BLaER1 treated with 17β-estradiol and CSF1 and Interleukin-3, amounts not matched to agents 10 nM and 100 nM (cell line): Measurements from ENCODE around the gene MEN1.

Experiments used
- H3K27ac ChIP-seq, 11 experiments: shearing (Covaris generic); formaldehyde crosslinking; 2 replicates each; pipeline ENCODE4 v1.8.1; 2022
- H3K27me3 ChIP-seq, 11 experiments: shearing (Covaris generic); formaldehyde crosslinking; 2 replicates each; pipeline ENCODE4 v1.8.1; 2022
- H3K36me3 ChIP-seq, 11 experiments: shearing (Covaris generic); formaldehyde crosslinking; 2 replicates each; pipeline ENCODE4 v1.8.1; 2022
- H3K4me1 ChIP-seq, 10 experiments: shearing (Covaris generic); formaldehyde crosslinking; 2 replicates each; pipeline ENCODE4 v1.8.1; 2022
- H3K4me2 ChIP-seq, 11 experiments: shearing (Covaris generic); formaldehyde crosslinking; 2 replicates each; pipeline ENCODE4 v1.8.1; 2022
- H3K4me3 ChIP-seq, 10 experiments: shearing (Covaris generic); formaldehyde crosslinking; 2 replicates each; pipeline ENCODE4 v1.8.1; 2022
- H3K9ac ChIP-seq, 11 experiments: shearing (Covaris generic); formaldehyde crosslinking; 2 replicates each; pipeline ENCODE4 v1.8.1; 2022
- H3K9me3 ChIP-seq, 11 experiments: shearing (Covaris generic); formaldehyde crosslinking; replicated peaks in 1 of 11; 2 replicates each; pipeline ENCODE4 v1.8.1; 2022
- H4K20me1 ChIP-seq, 11 experiments: shearing (Covaris generic); formaldehyde crosslinking; 2 replicates each; pipeline ENCODE4 v1.8.1; 2022
- Cebpa-rat ChIP-seq, 11 experiments: shearing (Covaris generic); IDR thresholded peaks; 2 replicates each; pipeline ENCODE4 v1.8.1; 2022

Gene MEN1

GRCh38 chr11:64843686-64844329 lies 33.5 kb upstream of the MEN1 start:
- Histone ChIP-seq H3K27ac (no peak overlapping the region), H3K9me3 (no peaks in the 10 kb centered on the region), H3K36me3 (no peaks in the 10 kb centered on the region), H3K9ac (peak overlapping the region in 8 of 11 experiments; percentile 59 to 70 (median 64); a peak in 9 of 22 replicates), H3K4me2 (peak overlapping the region; percentile 67 to 91 (median 83)), H3K27me3 (peaks cover 0 to 19% (median 8%) of the 10 kb centered on the region in 11 experiments; a peak in 14 of 22 replicates), H3K4me1 (peaks cover 29 to 53% (median 46%) of the 10 kb centered on the region in 10 experiments), H4K20me1 (peaks cover 0 to 12% (median 0%) of the 10 kb centered on the region in 11 experiments; a peak in 3 of 22 replicates), H3K4me3 (peak overlapping the region in 9 of 10 experiments; percentile 38 to 71 (median 58); a peak in 11 of 20 replicates)
- no peak for TF ChIP-seq Cebpa-rat (IDR thresholded peaks at IDR 0.05)

- Histone ChIP-seq H3K27me3 (peaks cover 0 to 19% (median 8%) of the 10 kb centered on the region in 11 experiments; a peak in 14 of 22 replicates), H3K27ac (no peak overlapping the region), H4K20me1 (peaks cover 0 to 12% (median 0%) of the 10 kb centered on the region in 11 experiments; a peak in 2 of 22 replicates), H3K36me3 (no peaks in the 10 kb centered on the region), H3K4me2 (peak overlapping the region; percentile 67 to 91 (median 83); a peak in 19 of 22 replicates), H3K9ac (peak overlapping the region in 4 of 11 experiments; percentile 9 to 41 (median 30); a peak in 3 of 22 replicates), H3K4me3 (no peak overlapping the region), H3K9me3 (no peaks in the 10 kb centered on the region), H3K4me1 (peaks cover 22 to 51% (median 42%) of the 10 kb centered on the region in 10 experiments)
- no peak for TF ChIP-seq Cebpa-rat (IDR thresholded peaks at IDR 0.05)
These were observed 32.7 kb upstream of the MEN1 start for GRCh38 chr11:64842851-64843685.

- Histone ChIP-seq H4K20me1 (peaks cover 0 to 12% (median 0%) of the 10 kb centered on the region in 11 experiments; a peak in 3 of 22 replicates), H3K4me3 (no peak overlapping the region), H3K36me3 (no peaks in the 10 kb centered on the region), H3K27ac (no peak overlapping the region), H3K4me1 (peaks cover 15 to 51% (median 42%) of the 10 kb centered on the region in 10 experiments), H3K9me3 (no peaks in the 10 kb centered on the region), H3K27me3 (peaks cover 0 to 19% (median 8%) of the 10 kb centered on the region in 11 experiments; a peak in 14 of 22 replicates), H3K9ac (no peak overlapping the region), H3K4me2 (peak overlapping the region in 6 of 11 experiments; percentile 76 to 90 (median 84); a peak in 8 of 22 replicates)
- TF ChIP-seq Cebpa-rat (IDR thresholded peaks at IDR 0.05), result no peak
These were observed 32.0 kb upstream of the MEN1 start for GRCh38 chr11:64842366-64842759.

DNA sequence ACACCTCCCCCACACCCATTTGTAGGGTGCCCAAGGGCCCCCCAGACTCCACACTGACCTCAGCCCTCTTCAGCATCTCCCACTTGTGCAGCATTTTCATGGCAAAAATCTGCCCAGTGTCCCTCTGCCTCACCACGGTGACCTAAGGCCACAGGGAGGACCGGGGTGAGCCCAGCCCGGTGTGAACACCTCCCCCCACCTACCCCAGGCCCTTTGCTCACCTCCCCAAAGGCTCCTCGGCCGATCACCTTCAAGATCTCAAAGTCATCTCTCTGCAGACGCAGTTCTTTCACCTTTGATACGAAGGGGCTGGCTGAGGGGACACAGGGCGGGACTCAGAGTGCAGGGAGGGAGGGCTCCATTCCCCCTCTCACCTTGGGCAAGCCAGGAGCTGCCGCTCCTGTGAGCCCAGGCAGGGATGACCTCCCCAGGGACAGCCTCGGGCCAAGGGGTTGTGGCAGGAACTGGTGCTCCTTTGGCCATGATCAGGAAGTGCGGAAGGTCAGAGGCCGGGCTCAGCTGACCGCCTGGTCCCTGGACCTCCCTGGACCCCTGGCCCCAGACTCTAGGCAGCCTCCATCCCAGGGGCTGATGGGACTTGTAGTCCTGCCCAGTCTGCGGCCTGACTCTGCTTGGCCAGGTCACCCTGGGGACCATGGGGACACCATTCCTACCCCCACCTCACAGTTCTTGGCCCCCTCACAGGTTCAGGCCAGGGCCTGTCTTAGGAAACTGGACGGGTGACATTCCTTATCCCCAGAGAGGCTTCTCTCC lies 31.4 kb upstream of the MEN1 start:
- no peak for TF ChIP-seq Cebpa-rat (IDR thresholded peaks at IDR 0.05)
- Histone ChIP-seq H3K36me3 (no peaks in the 10 kb centered on the region), H3K27me3 (peaks cover 0 to 19% (median 8%) of the 10 kb centered on the region in 11 experiments; a peak in 14 of 22 replicates), H3K4me1 (peaks cover 19 to 53% (median 44%) of the 10 kb centered on the region in 10 experiments), H3K27ac (no peak overlapping the region), H3K4me3 (no peak overlapping the region), H4K20me1 (peaks cover 0 to 14% (median 0%) of the 10 kb centered on the region in 11 experiments; a peak in 4 of 22 replicates), H3K9ac (no peak overlapping the region; a peak in 1 of 22 replicates), H3K9me3 (no peaks in the 10 kb centered on the region), H3K4me2 (peak overlapping the region in 2 of 11 experiments; percentile 76 to 83; a peak in 1 of 22 replicates)

- H3K27me3 ChIP-seq, result peaks cover 0 to 25% (median 8%) of the 10 kb centered on the region in 11 experiments; a peak in 14 of 22 replicates
- peaks cover 21 to 62% (median 52%) of the 10 kb centered on the region in 10 experiments for H3K4me1 ChIP-seq
- H3K9ac ChIP-seq, result no peak overlapping the region
- H3K4me3 ChIP-seq, result no peak overlapping the region
- H3K36me3 ChIP-seq, result no peaks in the 10 kb centered on the region
- H3K27ac ChIP-seq, result no peak overlapping the region
- no peaks in the 10 kb centered on the region for H3K9me3 ChIP-seq
- TF ChIP-seq Cebpa-rat (IDR thresholded peaks at IDR 0.05), result no peak
- no peak overlapping the region for H3K4me2 ChIP-seq
- H4K20me1 ChIP-seq, result peaks cover 0 to 28% (median 0%) of the 10 kb centered on the region in 11 experiments; a peak in 4 of 22 replicates
These were observed 29.8 kb upstream of the MEN1 start for GRCh38 chr11:64839887-64840782.

- no peak overlapping the region for H3K4me3 ChIP-seq
- H3K4me1 ChIP-seq, result peaks cover 21 to 57% (median 47%) of the 10 kb centered on the region in 10 experiments
- no peak for TF ChIP-seq Cebpa-rat (IDR thresholded peaks at IDR 0.05)
- peaks cover 0 to 28% (median 0%) of the 10 kb centered on the region in 11 experiments; a peak in 4 of 22 replicates for H4K20me1 ChIP-seq
- H3K9ac ChIP-seq, result no peak overlapping the region
- H3K36me3 ChIP-seq, result no peaks in the 10 kb centered on the region
- H3K9me3 ChIP-seq, result no peaks in the 10 kb centered on the region
- H3K4me2 ChIP-seq, result no peak overlapping the region
- no peak overlapping the region for H3K27ac ChIP-seq
- peaks cover 0 to 17% (median 8%) of the 10 kb centered on the region in 11 experiments; a peak in 13 of 22 replicates for H3K27me3 ChIP-seq
These were observed 29.0 kb upstream of the MEN1 start for GRCh38 chr11:64839335-64839734.

DNA sequence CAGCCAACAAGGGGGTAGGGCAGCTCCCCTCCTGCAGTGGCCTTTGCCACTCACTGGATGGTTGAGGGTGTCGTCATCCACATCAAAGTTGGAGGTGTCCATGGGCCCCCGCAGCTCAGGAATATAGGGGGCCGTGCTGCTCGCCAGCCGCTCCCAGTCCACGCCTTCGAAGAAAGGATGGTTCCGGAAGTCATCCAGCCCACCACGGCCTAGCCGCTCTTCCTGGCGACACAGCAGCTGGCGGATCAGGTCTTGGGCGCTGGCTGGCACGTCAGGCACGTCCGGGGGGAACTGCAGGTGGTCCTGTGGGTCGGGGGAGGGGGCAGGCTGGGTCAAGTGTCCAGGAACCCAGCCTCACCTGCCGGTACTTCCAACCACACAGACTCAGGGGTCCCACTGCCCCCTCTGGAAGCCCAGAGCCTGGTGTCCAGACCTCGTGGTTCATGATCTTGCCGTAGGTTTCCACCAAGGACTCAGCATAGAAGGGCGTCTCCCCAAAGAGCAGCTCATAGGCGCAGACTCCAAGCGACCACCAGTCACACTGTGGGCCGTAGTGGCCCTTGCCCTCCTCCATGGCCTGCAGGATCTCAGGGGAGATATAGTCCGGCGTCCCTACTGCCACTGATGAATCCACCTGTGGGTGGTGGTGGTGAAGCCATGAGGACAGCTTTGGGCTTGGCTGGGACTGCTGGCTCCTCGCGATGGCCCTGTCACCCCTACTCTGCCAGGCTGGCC lies 28.4 kb upstream of the MEN1 start:
- no peak for TF ChIP-seq Cebpa-rat (IDR thresholded peaks at IDR 0.05)
- no peak overlapping the region for H3K27ac ChIP-seq
- H4K20me1 ChIP-seq, result peaks cover 0 to 25% (median 0%) of the 10 kb centered on the region in 11 experiments; a peak in 6 of 22 replicates
- no peaks in the 10 kb centered on the region for H3K9me3 ChIP-seq
- no peaks in the 10 kb centered on the region for H3K36me3 ChIP-seq
- H3K9ac ChIP-seq, result no peak overlapping the region
- H3K4me3 ChIP-seq, result no peak overlapping the region
- H3K27me3 ChIP-seq, result peaks cover 0 to 12% (median 2%) of the 10 kb centered on the region in 11 experiments; a peak in 8 of 22 replicates
- H3K4me1 ChIP-seq, result peaks cover 15 to 53% (median 42%) of the 10 kb centered on the region in 10 experiments
- H3K4me2 ChIP-seq, result peak overlapping the region in 1 of 11 experiments; percentile 79; a peak in 2 of 22 replicates
